Stimulated activated CD8-positive, alpha-beta memory T cell treated with anti-CD3 and anti-CD28 coated beads, Interleukin-4, amount 100 ng/mL, for 1 hour (primary cell): ENCODE measurements around the gene LAMA4.
A peak's percentile ranks its signal among the peaks of the same experiment; 100 is the strongest.

Experiments used
- DNase-seq, 2 donors: peaks; one replicate each; pipeline ENCODE4 v3.0.0-alpha.2; 2020; ENCODE audit warnings: low read depth in 2 of 2, low spot score in 1 of 2

Gene LAMA4

DNA sequence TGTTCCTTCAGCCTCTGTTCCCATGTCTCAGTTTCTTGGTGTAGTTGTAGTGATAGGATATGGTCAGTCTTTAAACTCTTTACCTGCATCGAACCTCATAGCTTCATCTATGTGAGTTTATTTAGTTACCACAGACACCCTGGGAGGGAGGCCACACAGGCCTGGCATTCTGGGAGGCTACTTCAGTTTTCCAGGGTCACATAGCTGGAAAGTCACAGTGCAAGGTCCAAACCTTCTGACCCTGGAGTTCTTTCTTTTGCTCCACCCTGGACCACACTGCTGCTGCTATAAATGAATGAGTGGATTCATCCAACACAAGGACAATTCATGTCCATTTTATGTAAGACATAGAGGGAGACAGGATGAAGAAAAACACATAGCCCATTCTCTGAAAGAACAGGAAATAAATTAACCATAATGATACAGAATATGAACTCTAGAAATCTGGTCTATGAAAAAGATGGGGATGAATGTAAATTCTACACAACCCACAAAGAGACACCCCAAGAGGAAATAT, 60.8 kb downstream of the LAMA4 start:
- no peak for DNase-seq

DNA sequence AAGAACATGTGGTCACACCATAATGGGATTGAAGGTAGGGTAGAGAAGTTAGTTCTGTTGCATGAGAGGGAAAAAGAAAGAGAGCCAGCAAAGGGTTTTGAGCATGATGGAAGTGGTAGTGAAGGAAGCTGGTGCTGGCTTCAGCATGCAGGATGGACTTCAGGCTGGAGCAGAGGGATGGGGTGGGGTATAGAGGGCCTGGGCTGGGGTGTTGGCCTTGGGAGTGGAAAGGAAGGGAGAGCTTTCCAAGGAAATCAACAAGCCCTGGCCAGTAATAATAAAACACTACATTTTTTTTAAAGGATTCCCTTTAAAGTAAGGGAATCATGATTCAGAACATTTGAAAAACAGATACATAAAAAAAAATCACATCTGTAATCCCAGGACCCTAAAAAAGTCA, 61.2 kb downstream of the LAMA4 start:
- no peak for DNase-seq

DNA sequence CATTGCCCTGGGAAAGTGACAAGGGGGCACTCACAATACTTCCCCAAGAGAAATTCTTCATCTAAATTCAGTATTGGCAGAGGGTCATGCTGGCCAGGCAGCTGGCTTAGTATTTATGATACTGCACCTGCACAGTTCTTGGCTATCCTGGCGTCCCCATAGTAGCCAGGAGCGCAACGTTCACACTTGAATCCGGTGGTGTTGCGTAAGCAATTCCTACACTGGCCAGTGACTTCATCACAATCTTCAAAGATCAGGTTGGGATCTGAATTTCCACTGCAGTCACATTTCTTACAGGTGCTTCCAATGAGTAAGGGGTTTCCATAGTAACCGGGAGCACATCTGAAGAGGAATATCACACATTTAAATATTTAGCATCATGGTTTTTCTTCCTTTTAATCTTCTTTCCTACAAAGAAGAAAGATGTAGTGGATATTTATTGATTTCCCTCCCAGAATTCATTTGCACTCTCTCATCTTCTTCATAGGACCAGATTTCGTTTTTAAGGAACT, 62.8 kb downstream of the LAMA4 start:
- DNase-seq: no peak

DNA sequence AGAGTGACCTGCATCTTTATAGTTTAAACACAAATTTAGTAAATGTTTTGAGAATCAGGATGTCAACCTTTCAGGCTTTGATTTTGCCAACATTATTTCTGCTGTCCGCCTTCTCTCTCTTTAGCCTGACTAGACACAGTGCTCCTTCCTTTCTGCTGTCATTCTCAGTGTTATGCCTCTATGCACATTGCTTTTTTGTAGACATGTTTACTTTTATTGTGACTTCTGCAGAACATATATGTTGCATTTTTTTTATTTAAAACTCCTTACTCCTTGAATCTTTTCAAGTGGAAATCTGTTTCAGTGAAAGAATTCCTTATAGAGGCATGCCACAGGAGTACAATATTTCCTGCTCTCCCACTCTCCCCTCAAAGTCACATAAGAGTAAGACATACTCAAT, 64.2 kb downstream of the LAMA4 start:
- DNase-seq: no peak

DNA sequence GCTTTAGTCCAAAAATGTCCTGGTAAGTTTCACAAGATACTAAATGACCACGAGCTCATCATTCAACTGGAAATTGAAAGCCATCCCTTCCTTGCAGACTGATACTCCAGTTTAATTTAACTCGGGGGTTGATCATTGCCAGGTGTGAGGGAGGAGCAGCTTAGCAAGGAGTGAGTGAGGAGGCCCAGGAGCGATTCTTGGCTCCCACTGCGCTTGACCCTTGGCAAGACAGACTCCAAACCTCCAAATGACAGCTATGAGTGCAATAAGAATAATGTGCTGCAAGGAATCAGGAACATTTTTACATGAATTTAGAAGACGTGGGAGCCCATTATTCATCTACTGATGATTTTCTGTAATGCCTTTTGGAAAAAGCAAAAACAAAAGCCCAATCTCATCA, 64.9 kb downstream of the LAMA4 start:
- DNase-seq: no peak

DNA sequence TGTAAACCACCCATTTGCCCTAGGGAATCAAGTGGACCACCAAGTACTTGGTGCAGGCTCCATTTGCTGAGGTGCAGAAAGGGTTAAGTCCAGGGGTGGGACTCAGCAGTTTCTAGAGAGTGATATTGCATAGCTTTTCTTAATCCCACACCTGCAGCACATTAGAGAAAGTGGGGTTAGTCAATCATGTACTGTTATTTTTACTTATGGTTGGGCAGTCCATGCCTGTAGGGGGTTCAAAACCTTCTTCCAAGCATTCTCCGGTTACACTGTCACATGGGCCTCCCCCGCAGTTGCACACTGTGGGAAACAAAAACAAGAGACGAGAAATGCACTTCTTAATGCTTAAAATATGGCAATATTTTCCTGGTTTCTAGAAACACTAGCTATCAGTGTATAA, 65.5 kb downstream of the LAMA4 start:
- no peak for DNase-seq

DNA sequence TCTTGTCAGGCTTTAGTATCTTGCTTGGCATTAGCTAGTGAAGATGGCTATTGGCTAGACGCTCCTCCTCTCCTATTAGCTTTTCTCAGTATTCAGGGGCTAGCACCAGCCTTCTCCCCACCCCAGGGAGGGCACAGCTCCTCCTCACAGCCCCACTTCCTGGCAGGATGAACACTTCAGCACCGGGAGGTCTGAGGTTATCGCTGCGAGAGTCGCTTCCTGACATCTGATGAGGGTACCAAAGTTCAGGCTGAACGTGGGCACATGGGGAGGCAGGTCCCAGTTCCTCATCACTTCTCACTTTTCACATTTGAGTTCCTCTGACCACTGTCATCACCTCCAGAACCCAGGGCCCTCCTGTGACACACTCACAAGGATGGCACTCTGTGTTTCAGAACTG, 66.6 kb downstream of the LAMA4 start:
- no peak for DNase-seq

DNA sequence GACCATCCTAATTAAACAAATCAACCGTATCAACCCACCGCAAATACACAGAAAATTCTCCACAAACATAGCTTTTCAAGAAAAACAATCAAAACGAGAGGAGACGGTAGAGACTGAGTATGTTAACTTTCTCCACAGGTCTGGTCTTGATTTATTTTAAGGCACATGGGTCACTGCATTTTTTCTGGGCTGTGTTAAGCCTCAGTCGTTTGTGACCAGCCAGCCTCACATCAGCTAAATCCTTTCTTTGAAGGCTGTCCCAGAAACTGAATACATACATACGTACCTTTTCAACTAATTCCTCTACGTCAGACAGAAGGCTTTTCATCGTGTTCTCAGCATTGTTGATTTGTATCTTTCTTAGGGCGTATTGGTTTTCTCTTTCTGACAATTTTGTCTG, 69.4 kb downstream of the LAMA4 start:
- DNase-seq: no peak

DNA sequence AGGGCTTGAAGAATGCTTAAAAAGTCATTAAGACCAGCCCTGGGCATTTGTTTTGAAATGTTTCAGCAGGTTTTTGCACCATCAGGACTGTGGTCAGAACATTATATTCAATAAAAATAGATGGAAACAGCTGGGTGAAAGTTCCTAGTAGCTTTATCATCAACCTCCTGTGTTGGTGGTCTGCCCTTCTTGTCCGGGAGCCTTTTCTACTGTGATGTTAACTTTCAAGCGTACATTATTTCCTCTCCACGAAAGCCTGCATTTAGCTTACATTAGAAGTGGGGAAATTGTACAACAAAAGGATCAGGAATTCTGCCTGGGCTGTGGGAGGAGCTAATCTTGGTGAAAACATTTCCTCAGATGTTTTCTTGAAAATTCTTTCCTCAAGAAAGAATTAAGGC, 71.1 kb downstream of the LAMA4 start:
- no peak for DNase-seq

DNA sequence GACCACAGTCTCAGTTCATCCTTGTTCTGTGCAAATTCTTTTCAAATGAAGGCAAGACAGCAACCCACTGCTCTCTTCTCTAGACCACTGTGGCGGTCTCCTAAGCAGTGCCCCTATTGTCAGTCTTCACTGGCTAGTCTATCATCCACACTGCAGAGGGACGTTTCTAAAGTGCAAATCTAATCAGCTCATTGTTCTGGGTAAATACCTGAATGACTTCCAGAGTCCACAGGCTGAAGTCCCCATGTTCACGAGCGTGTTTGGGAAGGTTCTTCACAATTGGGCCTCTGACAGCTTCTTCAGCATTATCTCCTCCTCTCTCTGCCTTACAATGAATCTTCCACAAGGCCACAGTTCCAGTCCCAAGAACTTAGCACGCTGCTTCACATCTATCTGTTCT, 73.2 kb downstream of the LAMA4 start:
- no peak for DNase-seq

DNA sequence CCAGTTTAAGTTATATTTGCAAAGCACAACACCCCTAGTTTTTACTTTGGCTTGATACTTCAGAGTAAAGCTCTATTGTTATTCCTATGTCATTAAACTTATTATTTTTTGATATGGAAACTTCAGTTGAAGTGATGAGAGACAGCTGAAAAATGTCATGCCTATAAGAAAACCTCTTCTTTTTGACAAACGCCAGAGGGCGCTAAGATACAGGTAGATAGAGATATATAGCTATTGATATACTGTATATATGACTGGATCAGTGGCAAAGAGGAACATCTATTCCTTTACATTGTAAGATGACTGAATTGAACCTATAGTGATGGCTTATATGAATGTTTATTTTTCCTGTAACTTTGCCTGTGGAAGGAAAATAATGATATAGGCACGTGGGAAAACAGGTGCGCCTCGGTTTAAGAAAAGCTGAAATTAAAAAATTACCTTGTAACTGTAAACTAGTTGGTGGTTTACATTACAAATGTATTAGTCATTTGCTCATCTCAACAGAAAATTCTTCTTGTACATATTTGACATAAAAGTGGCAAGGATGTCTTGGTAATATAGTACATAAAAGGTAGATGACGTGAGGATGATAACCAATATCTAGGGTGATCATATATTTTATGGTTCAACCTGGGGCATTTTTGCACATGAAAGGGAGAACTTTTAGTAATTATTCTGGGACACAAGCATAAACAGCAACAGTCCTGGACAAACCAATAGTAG, 74.1 kb downstream of the LAMA4 start:
- peak; percentile 1 to 5 for DNase-seq

DNA sequence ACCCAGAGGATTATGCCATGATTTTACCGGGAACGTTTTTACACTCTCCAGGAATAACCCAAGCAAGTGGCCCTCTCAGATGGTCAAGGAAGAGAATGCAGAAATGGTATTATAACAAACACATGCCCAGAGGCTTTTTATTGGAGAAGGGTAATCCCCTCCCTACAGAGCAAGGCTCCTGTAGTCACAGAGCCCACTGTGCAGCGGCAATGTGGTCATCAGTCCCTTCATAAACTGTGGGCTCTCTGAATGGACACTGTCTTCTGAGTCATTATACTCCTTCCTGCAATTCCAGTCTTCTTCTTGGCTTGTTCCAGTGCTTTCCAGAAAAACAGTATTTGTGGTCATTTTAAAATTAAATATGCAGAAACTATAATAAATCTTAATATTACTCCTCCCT, 74.7 kb downstream of the LAMA4 start:
- no peak for DNase-seq

DNA sequence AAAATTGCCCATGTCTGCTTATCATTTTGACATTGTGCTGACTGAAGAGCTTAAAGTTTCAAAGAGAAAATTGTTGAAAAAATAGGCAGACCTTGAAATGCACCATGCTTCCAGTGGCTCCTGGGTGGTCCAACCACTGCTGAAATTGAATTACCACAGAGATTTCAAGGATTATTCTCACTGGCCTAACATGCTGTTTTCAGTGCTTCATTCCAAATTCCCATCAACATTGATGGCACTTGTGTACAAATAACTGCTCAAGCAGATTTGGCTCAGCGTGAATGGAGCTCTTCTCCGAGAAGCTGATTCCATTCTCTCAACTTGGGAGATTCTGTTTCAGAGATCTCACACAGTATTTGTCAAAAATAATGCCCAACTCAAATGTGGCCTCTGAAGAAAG, 75.5 kb downstream of the LAMA4 start:
- DNase-seq: no peak

DNA sequence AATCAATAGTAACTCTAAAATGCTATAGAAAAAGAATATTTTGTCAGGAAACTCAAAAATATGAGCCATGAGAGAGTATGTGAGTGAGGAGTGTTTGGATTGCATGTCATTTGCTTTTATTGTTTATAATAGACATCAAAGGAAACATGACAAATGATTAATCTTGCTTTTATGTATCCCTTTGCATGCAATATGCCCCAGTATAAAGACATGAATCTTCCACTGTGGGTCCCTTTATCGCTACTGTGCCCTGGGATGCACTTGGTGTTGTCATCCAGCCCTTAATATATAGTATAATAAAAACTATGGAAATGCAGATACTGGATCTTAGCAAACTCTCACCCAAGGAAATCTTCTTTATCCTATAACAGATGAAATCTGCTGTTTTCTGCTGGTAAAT, 77.3 kb downstream of the LAMA4 start:
- DNase-seq: no peak

DNA sequence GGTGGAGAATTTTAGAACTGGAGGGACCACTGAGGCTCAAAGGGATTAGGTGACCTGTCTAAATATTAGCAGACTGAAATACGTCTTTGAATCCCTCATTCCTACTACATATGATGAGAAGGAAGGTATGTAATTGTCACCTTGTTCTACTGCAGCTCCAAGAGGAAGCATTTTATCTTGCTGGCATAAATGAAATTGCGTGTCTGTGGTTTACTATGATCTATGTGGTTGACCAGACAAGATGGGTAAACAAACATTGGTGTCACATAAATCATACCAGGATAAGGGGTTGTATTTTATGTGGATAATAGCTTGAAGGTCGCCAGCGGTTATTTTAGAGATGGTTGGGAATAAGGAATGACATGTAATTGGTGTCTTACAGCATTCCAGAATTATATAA, 78.2 kb downstream of the LAMA4 start:
- no peak for DNase-seq

DNA sequence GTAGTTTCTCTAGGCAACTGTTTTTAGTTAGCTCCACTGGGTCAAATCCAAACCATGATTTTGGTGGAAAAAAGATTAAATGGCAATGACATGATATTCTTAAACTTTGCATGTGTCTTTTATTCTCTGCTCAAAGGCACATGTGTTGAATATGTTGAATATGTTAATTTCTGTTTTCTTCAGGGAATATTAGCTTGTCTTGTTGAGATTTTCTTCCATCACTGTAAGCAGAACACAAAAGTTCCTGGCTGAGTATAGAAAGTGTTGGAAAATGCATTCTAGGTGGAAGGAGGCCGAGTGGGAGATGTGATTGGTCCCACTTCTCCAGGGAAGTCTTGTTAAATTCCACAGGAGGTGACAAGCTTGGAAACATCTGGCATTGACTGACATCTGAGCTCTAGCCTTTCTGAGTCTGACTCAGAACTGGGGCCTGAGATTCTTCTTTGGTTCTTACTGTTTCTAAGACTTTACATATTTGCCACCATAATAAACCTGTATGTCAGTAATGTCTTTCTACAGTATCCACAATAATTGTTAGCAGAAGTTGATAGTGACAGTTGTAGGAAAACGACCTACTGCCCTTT, 81.1 kb downstream of the LAMA4 start:
- DNase-seq: no peak

DNA sequence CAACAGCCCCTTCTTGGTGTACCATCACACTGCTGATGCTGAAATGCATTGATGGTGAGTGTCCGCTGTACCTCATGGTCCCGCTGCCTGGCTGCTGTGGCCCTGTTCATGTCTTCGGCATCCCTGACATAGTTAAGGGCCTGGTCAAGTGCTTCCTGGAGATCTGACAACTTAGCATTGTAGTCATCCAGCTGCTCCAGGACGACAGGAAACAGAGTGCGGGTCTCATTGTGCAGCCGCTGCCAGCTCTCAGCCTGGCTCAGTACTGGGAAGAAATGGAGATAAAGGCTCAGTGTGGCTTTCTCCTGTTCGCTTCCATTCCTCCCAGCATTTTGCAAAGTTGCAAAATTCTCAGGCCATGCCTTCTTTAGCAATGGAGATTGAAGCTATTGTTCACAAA, 81.8 kb downstream of the LAMA4 start:
- DNase-seq: no peak

DNA sequence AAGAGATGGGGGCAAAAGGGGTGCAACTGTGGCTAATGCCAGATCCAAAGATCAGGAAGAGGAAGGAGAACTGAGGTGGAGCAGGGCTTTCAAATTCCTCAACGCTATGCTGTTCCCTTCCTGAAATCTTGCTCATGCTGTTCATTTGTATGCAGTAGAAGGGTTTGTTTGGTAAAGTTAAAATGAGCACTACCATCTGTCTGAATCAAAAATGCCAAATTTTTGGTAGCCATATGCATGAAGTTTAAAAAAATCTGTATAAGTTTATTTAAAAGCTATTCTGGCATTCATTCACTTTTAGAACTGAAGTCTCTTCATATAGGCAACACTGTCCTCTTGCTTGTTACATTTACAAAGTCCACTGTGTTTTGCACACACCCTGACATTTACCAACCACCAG, 84.8 kb downstream of the LAMA4 start:
- DNase-seq: no peak

DNA sequence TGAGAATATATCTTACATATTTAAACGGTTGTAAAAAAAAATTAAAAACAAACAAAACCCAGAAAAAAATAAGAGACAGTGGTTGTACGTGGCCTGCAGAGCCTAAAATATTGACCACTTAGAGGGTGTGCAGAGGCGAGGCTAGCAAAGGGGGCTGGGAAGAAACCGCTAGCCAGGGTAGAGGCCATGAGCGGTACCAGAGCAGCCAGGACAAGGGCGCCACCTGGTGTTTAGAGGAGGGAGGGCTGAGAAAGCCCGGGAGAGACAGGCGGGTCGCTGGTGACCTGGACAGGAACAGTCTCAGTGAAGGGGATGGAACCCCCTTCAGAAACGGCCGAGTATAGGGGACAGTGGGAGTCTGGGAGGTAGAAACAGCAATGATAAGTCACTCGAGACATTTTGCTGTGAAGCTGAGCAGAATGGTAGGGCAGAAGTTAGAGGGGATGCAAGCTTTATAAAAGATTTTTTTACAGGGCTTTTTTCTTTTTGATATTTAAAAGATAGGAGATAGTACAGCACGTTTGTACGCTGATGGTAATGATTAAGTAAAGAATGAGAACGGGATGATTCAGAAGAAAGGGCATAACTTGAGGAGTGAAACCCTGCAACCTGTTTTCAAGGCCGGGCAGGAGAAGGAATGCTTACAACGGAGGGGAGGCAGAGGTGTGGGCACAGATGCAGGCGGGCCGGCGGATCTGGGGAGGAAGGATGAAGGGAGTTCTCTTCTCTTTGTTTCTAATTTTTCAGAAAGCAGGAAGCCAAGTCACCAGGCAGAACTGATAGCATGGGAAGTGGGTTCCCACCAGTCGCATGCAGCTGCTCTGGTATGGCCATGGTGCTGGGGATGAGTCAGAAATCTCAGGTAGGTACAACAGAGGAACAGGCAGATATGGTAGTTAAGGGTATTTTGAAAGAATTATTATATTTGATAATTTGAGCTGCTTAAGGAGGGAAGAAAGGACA, 90.8 kb downstream of the LAMA4 start:
- DNase-seq: peak; percentile 38 to 55

DNA sequence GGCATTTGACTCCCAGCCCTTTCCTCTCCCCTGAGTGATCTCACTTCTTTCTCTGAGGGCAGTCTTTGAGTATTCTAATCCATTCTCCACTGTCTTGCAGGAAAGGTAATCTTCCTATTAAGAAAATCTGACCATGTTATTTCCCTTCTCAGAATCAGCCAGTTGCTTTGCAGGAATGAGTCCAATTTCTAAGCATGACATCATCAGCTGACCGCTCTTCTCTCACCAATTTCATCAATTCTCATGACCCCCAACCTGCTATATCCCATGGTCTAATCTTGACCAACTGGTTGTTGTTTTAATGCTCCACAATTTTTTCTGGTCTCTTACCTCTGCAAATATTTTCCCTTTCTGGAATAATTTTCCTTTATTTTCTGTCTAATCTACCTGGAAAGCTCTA, 93.6 kb downstream of the LAMA4 start:
- DNase-seq: no peak

DNA sequence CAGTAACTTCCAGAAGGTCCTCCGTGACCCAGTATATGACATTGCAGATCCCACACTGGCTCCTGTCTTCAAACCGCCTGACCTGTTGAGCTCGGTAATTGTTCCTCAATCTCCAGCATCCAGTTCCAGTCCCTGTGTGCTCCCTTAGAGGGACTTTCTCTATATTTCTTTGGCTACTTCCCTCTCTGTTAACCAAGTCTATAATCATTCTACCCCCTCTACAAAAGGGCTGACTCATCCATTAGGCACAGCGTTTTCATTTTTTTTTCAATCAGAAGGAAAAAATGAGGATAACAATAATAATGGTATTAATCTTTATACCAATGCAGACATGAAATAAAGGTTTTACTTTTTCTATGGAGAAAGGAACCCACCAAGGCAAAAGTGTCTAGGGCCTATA, 97.7 kb downstream of the LAMA4 start:
- DNase-seq: no peak

DNA sequence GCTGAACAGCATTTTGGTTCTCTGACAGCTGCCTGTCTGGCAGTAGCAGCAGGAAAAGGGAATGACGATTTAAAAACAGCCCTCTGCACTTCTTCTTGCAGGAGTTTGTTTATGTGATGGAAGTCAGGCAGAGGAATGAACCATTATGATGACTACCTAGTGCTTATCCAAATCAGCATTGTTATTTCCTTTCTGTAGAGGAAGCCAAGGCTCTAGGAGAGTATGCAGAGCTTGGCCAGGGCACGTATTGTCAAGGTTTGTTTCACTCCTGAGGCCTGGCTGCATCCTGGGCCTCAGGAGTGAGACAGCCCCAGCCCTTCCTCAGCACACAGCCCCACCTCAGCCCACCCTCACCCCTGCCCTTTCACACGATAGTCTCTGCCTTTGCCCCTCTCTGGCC, 98.5 kb downstream of the LAMA4 start:
- DNase-seq: no peak
